Myocyte (in vitro differentiated cells): ENCODE data around the gene HACD3. TPM values are rescaled to one million over a fixed set of nuclear protein-coding genes. Genes with fewer than 3 reads are reported as not detected.

Source experiments
- total RNA-seq: library from RNA; depleted of rRNA; stranded (reverse); fragments of >200 nt; gene quantifications from 2 replicates; pipeline ENCODE4 v1.2.3, GENCODE V29; 2014

Gene HACD3
- total RNA-seq, 1 donor from 2014 or later = 48.7 TPM

Other genes with a start within 250 kb of the HACD3 start
- 7.2 and 7.6 TPM in 2 replicates for gene PARP16, start 243.6 kb upstream of the HACD3 start, total RNA-seq
- gene RNU5A-1, start 234.4 kb upstream of the HACD3 start, total RNA-seq = not detected in 2 replicates
- gene RNU5B-1, start 225.8 kb upstream of the HACD3 start, total RNA-seq = not detected in 2 replicates
- gene IGDCC3, start 152.5 kb upstream of the HACD3 start, total RNA-seq = 0.08 and 0.31 TPM in 2 replicates
- 24.9 and 28.9 TPM in 2 replicates for gene IGDCC4, start 107.5 kb upstream of the HACD3 start, total RNA-seq
- gene DPP8, start 12.8 kb upstream of the HACD3 start, total RNA-seq = 43.0 and 50.9 TPM in 2 replicates
- 18.2 and 22.3 TPM in 2 replicates for gene INTS14, start 80.7 kb downstream of the HACD3 start, total RNA-seq
- gene SLC24A1, start 91.5 kb downstream of the HACD3 start, total RNA-seq = 3.4 and 6.9 TPM in 2 replicates